HFFc6 (cell line): Measurements from ENCODE around the gene SLC35A4. TPM values are rescaled to one million over a fixed set of nuclear protein-coding genes. Genes with fewer than 3 reads are reported as not detected.

ENCODE experiments used
- DNase-seq: peaks from one replicate; pipeline ENCODE4 v3.0.0-alpha.2; 2018
- H3K27ac Mint-ChIP-seq: 2 replicates; pipeline ENCODE4 v1.8.0; 2020; ENCODE audit warnings: mild to moderate bottlenecking, mixed read lengths
- H3K27me3 Mint-ChIP-seq: 2 replicates; pipeline ENCODE4 v1.8.0; 2021; ENCODE audit warnings: mild to moderate bottlenecking, moderate library complexity, mixed read lengths; ENCODE audit not compliant: insufficient read depth
- H3K36me3 Mint-ChIP-seq: 2 replicates; pipeline ENCODE4 v1.8.0; 2021; ENCODE audit warnings: low read depth, mixed read lengths
- H3K4me1 Mint-ChIP-seq: 2 replicates; pipeline ENCODE4 v1.8.0; 2020; ENCODE audit warnings: low read depth, mixed read lengths
- H3K4me3 Mint-ChIP-seq: 2 replicates; pipeline ENCODE4 v1.8.0; 2020; ENCODE audit warnings: mild to moderate bottlenecking, moderate library complexity, mixed read lengths
- H3K9me3 Mint-ChIP-seq: 2 replicates; pipeline ENCODE4 v1.8.0; 2020; ENCODE audit warnings: mild to moderate bottlenecking, mixed read lengths
- total RNA-seq, 6 experiments: library from RNA; stranded (reverse); fragmentation: NEBNext Ultra II Directional; extraction: Animal tissue kit (Norgen Biotek cat#: 25700); gene quantifications; 2 replicates in 1 of 6; 3 replicates in 5 of 6; pipeline ENCODE4 v1.2.3, GENCODE V29; 2021
- TF ChIP-seq, protein P1 (sequence below): fragments of 200-600 bp; sonication (generic); IDR thresholded peaks from 2 replicates; pipeline ENCODE4 v1.5.0; 2021; ENCODE audit warnings: antibody characterized with exemption, mild to moderate bottlenecking

SLC35A4 gene
- total RNA-seq, 6 experiments from 2014 or later: 64.1 to 72.8 (median 71.2) TPM

DNA sequence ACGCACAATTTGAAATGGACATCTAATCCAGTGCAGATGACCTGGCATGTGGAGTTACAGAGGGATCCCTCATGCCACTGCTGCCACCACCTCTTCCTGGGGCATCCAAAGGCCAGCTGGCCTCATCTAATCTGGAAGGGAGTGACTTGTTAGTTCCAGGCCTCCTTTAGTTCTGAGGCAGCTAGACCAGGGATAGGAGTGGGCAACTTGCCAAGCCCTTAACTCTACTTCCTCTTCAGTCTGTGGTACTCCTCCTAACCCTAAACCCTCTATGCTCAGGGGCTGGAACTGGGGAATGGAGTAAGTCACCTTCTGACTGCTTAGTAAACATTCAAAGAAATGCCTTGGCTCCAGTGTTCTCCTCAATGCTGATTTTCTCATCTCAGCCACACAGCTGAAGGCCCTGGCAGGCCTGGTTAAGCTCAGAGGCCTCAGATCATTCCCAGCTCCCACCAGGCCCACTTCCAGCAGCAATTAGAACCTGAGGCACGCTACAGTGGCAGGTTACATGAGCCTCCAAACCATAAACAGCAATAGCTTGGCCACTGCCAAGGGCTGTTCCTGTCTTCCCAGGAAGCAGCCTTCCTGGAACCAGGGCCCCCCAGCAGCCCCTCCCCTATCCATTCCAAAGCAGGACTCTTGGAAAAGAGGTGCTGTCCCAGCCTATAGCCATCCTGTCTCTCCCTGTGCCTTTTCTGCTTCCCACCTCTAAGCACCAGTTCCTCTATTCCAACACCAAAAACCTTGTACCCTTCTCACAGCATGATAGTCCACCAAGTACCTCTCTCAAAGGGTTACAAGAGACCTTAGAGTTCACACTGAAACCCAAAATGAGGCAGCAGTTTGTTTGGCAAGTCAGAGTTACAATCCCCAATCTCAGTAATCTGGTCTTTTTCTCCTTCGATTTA, 15.1 kb upstream of the SLC35A4 start:
- H3K27ac Mint-ChIP-seq: peak overlapping the region; percentile 80
- TF ChIP-seq, protein P1, sequence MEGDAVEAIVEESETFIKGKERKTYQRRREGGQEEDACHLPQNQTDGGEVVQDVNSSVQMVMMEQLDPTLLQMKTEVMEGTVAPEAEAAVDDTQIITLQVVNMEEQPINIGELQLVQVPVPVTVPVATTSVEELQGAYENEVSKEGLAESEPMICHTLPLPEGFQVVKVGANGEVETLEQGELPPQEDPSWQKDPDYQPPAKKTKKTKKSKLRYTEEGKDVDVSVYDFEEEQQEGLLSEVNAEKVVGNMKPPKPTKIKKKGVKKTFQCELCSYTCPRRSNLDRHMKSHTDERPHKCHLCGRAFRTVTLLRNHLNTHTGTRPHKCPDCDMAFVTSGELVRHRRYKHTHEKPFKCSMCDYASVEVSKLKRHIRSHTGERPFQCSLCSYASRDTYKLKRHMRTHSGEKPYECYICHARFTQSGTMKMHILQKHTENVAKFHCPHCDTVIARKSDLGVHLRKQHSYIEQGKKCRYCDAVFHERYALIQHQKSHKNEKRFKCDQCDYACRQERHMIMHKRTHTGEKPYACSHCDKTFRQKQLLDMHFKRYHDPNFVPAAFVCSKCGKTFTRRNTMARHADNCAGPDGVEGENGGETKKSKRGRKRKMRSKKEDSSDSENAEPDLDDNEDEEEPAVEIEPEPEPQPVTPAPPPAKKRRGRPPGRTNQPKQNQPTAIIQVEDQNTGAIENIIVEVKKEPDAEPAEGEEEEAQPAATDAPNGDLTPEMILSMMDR: no peak
- H3K27me3 Mint-ChIP-seq: peaks cover 16% of the 10 kb centered on the region
- no peak for DNase-seq
- no peaks in the 10 kb centered on the region for H3K9me3 Mint-ChIP-seq
- H3K4me1 Mint-ChIP-seq: peaks cover 61% of the 10 kb centered on the region
- H3K36me3 Mint-ChIP-seq: peaks cover 44% of the 10 kb centered on the region
- H3K4me3 Mint-ChIP-seq: peak overlapping the region; percentile 10; the same call in 1 of the 2 replicates

DNA sequence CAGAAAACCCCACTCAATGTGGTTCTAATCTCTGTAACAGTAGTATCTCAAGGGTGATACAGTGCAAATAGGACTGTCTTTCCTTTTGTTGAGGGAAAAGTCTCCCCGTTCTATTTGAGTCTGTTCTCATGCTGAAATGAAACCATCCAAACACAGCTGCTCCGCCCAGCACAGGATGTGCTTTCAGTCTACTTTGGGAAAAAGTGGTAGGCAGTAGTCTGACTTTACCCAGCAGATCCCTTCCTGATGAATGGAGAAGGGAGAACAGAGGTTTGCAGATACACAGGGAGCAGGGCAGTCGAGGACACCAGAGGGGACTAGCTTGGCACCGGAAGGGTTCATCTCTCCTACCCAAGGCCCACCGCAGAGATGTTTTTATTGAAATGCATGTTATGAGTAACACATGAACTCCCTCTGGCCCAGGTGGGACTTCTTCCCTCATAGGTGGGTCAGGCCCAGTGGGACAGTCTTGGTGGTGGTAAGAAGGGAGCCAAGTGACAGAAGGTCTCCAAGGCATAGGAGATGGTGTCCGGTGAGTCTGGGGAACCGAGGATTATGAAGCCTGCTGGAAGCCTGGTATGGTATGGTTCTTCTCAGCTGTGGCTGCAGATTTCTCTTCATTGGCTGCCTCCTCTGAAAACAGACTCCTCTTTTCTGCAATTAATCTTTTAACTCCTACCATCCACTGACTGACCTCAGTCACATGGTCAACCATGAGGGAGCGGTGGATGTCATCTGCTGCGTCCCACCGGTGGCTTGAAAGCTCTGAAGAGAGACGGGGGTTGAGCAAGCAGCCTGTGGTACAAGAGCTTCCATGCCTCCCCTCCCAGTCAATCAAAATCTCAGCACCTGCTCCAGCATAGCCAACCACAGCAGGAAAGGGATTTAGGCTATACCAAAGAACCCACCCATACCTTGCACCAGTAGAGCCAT, 14.2 kb upstream of the SLC35A4 start:
- TF ChIP-seq, protein P1: no peak
- no peak for DNase-seq
- H3K9me3 Mint-ChIP-seq: no peaks in the 10 kb centered on the region
- H3K4me1 Mint-ChIP-seq: peaks cover 70% of the 10 kb centered on the region
- H3K4me3 Mint-ChIP-seq: no peak overlapping the region
- peak overlapping the region; percentile 80; the same call in 1 of the 2 replicates for H3K27ac Mint-ChIP-seq
- H3K27me3 Mint-ChIP-seq: peaks cover 16% of the 10 kb centered on the region
- peaks cover 42% of the 10 kb centered on the region for H3K36me3 Mint-ChIP-seq

DNA sequence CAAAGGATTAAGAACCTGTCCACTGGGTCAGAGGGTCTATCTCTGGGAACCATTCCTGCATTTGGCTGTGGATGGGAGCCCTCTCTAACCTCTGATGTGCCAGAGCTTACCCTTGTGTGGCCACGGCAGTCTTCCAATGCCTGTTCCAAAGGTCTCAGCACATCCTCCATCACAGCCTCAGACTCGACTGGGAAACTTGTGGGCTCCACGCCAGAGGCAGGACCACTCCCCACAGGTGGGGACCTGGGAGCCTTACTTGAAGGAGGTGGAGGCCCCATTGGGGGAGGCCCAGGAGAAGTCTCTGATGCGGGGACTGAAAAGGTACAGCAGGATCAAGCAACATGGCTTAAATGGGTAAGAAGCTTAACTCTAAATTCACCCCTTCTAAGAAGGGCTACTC, 12.8 kb upstream of the SLC35A4 start:
- Mint-ChIP-seq H3K36me3 (peaks cover 55% of the 10 kb centered on the region), H3K27me3 (peaks cover 16% of the 10 kb centered on the region), H3K4me3 (no peak overlapping the region), H3K9me3 (no peaks in the 10 kb centered on the region), H3K27ac (no peak overlapping the region), H3K4me1 (peaks cover 75% of the 10 kb centered on the region)
- TF ChIP-seq, protein P1: no peak
- DNase-seq: no peak

DNA sequence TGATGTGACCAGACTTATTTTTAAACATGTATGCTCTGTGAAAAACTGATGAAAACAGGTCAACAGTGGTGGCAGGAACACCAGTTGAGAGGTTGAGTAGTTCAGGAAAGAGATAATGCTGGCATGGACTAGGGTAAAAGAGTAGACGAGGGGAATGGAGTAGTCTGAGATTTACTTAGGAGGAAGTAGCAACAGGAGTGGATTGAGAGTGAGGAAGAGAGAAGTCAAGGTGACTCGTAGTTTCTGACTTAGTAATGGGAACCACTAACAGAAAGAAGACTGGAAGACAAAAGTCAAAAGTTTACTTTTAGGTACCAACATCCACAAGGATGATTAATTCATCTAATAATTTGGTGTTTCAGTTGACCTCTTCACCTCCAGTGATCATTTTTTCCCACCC, 11.0 kb upstream of the SLC35A4 start:
- no peaks in the 10 kb centered on the region for H3K9me3 Mint-ChIP-seq
- H3K4me1 Mint-ChIP-seq: peaks cover 66% of the 10 kb centered on the region
- peak overlapping the region; percentile 73 for H3K27ac Mint-ChIP-seq
- peaks cover 60% of the 10 kb centered on the region for H3K36me3 Mint-ChIP-seq
- TF ChIP-seq, protein P1: no peak
- H3K27me3 Mint-ChIP-seq: peaks cover 4% of the 10 kb centered on the region
- H3K4me3 Mint-ChIP-seq: peak overlapping the region; percentile 95
- DNase-seq: no peak

DNA sequence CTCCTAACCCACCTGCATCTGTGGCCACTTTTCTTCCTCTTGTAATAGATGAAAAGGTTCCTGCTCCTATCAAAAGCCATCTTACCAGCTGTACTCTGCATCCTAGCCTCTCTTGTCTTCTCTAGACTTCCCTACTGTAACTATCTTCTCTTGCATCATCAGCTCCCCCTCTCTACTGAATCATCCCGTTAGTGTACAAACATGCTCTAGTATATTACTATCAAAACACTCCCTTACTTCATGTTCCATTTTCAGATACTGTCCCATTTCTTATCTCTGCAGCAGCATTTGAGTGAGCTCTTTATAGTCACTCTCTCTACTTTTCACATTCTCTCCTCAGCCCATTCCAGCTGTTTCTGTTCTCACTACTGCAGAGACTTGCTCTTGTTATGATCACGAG, 10.2 kb upstream of the SLC35A4 start:
- Mint-ChIP-seq H3K27me3 (peaks cover 2% of the 10 kb centered on the region; the same call in 1 of the 2 replicates), H3K4me3 (peak overlapping the region; percentile 95), H3K27ac (peak overlapping the region; percentile 73), H3K36me3 (peaks cover 55% of the 10 kb centered on the region), H3K9me3 (no peaks in the 10 kb centered on the region), H3K4me1 (peaks cover 58% of the 10 kb centered on the region)
- TF ChIP-seq, protein P1: no peak
- peak; percentile 66 for DNase-seq
